Middle frontal gyrus (tissue), 1 donor: Measurements from ENCODE around the gene CXCR5.
A peak's percentile ranks its signal among the peaks of the same experiment; 100 is the strongest.

Experiments used
- DNase-seq: peaks from one replicate; pipeline ENCODE4 v3.0.0-alpha.2; 2015; ENCODE audit warnings: low spot score; ENCODE audit errors: extremely low spot score

CXCR5 gene

DNA sequence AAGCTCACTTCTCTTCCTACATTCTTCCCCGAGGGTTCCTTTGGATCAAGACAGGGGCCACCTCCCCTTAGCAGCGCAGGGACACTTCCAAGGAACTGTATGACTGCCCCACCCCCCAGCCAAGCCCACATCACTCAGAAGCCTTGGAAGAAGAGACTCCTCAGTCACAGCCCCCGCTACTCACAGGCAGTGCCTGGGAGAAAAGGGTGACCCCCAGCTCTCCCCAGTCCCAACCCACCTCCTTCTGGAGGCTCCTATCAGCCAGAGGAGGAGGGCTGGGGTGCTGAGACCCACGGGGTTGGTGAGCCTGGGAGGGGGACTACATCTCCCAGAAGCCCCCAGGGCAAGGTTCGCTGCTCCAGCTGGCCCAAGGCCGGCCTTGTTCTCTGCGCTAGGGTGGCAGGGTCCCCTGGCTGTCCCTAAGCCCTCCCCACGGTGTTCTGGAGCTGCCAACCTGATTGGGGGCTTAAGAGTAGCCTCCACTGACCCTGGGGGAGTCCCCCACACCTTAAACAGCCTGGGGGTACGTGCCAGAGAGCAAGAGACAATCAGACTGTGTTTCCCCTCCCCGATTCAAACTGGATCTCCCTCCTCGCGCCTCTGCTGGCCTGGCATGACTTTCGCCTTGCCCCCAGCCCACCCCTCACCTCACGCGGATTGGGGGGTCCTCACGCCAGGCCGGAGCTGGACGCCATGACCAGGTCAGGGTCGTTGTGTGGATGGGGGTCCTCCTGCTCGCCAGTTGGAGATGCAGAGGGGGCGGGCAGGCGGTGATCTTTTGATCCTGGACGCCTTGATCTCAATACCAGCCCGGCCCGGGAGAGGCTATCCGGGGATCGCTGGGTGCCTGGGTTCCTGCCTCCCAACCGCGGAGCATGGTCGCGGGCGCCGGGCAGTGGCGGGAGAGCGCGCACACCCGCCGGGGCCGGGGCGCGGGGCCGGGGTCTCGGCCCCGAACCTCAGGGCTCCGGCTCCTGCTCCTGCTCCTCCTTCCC is 41.2 kb downstream of the CXCR5 start:
- DNase-seq = no peak

DNA sequence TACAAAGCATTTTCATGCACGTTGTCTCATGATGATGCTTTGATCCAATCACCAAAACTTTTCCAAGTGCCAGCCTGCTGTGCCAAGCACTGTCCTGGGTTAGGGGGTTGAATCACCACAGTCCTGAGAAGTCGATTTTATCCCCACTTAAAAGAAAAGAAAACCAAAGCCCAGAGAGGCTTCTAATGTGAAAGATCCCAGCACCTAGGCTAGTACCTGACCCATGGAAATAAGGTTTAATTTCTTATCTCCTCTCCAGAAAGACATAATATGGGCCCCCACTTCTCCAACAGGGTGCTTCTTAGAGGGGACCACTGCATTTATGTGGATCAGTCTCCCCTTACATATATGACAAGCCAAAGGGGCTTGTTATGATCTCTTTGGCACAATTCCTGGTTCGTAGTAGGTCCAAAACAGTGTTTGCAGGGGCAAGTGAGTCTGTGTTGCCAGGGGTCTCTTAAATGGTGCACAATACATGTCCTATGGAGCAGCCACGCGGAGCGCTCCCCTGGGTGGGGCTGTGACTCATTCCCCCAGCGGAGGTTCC is 43.9 kb downstream of the CXCR5 start:
- no peak for DNase-seq

DNA sequence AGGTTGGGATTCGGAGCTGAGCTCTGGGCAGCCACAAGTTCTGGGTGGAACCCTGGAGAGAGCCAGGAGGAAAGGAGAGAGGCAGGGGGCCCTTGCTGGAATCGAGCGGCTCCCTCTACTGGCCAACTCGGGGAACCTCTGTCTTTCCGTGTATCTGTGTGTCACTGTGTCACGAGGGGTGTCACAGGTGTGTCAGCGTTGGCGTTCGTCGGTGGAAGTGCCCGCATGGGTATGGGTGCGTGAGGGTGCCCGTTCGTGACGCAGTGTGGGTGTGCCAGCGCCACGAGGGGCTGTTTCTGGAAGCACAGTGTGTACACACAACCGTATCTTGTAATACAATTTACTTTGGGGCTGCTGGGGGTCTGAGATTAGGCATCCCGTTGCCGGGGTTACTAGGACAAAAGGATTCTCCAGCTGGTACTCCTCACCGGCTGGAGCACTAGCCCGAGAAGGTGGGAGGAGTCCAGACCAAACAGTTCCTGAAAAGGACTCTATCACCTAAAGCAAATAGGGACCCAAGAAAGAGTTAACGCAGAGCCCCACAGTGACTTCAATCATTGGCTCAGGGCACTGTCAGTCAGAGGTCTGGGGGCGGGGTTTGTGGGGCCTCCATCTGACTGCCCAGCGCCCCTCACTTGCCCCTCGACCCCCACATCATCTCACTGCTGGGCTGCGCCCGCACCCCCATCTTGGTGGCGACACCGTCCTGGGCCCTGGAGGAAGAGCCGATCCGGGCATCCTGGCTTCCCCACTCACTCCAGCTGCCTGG is 44.6 kb downstream of the CXCR5 start:
- peak; percentile 80 for DNase-seq

DNA sequence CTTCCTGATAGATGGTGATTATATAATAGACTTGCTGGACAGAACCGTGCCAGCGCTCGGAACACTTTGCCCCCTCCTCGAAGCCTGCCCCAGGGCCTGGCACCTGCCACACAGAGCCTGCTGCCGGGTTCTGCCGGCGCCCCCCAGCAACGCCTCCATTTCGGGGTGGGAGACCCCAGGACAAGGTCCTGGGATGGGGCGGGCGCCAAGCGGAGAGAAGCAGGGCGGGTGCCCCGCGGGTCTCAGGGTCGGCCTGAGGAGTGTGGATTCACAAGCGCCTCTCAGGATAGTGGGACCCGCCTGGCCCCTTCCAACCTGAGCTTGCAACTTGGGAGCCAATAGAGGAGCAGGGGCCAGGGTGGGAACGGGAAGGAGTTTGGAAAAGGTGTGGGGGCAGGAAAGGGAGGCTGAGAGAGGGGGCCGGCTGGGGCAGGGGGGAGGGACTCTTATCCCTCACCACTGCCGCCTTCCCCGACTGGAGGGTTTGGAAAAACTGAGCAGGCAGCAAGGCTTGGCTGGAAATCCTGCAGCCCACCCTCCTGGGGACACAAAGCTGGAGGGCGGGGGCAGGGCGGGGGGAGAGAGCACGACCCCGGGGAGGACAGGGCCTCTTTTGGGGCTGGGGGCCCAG is 45.3 kb downstream of the CXCR5 start:
- DNase-seq = no peak

DNA sequence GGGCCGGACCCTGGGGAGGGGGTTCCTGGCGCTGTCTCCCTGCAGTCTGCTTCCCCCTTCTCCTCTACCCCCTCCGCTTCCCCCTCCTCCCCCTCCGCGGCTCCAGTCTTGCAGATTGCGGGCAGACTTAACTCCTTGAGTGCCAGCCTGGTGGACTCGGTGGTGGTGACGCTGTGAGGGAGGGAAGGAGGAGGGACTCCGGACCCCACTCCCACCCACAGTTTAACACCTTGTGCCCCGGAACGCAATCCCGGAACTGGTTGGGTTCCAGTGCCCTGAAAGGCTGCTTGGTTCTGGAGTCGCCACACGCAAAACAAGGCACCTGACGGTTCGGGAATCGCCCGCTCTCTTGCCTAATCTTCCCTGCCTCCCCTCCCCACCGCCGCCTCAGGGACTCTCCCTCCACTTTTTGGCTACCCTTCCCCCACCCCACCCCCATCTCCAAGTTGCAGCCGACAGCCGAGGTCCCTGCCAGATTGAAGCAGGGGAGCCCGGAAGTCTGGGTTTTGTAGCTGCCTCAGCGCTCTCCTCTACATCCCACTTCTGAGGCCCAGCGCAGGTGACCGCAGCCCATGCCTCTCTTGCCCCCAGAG is 45.9 kb downstream of the CXCR5 start:
- peak; percentile 79 for DNase-seq

DNA sequence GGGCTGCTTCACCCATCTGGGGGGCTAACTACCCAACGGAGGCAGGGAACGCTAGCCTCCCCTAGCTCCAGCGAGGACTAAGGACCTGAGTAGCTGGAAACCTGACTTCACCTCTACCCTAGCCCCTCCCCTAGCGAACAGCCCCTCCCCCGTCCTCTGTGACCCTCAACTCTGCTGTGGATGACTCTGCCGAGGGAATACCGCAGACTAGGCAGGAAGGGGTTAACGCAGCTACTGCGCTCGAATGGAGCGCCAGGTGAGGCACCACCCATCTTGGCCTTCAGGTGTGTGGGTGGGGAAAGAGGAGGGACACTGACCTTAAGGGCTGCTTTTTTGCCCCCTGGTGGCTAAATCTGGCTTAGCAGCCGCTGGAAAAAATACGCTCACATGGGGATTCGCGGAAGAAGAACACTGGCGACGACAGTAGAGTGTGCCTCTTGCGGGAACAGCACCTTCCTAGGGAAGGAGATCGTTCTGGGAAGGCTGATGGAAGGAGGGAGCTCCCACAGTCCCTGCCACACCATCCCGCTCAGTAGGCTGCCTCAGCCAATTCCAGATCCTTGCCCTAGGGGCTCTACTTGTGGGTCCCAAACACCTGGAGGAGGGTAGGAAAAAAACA is 46.5 kb downstream of the CXCR5 start:
- DNase-seq = peak; percentile 73

DNA sequence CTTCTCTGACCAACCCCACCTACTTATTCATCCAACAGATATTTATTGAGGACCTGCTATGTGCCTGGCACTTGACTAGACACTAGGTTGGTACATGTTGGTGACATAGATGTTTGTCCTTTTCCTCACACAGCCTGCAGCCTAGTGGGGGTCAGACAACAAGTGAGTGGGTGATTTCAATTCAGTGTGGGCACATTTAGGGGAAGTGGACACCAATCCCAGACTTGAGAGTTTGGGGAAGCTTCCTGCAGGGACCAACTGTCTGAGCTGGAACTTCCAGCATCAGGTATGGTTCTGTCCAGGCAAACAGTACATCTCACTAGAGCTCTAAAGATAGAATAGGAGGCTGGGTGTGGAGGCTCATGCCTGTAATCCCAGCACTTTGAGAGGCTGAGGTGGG is 47.9 kb downstream of the CXCR5 start:
- no peak for DNase-seq

DNA sequence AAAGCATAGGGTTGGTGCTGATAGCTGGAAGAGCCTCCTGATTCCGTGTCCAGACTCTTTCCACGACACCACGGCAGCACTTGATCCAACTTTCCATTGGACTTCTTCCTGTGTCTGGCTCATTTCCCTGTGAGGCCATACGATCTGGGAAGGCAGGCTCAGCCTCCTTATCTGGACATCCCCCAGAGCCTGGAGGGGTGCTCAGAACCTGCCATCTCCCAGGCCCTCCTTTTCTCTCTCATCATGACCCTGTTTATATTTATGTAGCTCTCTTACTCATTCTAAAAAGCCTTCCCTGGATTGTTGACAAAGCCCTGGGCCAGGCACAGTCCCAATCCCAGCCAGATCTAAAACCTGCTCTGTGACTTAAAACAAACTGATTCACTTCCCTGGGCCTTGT is 49.8 kb downstream of the CXCR5 start:
- no peak for DNase-seq

DNA sequence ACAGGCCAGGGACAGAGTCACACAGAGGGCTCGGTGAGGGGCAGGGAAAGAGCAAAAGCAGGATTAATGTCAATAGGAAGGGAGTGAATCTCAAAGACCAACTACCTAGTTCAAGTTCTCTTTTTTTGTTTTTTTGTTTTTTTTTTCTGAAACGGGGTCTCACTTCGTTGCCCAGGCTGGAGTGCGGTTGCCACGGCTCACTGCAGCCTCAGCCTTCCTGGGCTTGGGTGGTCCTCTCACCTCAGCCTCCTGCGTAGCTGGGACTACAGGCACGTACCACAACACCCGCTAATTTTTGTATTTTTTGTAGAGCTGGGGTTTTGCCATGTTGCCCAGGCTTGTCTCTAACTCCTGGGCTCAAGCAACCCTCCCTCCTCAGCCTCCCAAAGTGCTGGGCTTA is 51.7 kb downstream of the CXCR5 start:
- DNase-seq = no peak

DNA sequence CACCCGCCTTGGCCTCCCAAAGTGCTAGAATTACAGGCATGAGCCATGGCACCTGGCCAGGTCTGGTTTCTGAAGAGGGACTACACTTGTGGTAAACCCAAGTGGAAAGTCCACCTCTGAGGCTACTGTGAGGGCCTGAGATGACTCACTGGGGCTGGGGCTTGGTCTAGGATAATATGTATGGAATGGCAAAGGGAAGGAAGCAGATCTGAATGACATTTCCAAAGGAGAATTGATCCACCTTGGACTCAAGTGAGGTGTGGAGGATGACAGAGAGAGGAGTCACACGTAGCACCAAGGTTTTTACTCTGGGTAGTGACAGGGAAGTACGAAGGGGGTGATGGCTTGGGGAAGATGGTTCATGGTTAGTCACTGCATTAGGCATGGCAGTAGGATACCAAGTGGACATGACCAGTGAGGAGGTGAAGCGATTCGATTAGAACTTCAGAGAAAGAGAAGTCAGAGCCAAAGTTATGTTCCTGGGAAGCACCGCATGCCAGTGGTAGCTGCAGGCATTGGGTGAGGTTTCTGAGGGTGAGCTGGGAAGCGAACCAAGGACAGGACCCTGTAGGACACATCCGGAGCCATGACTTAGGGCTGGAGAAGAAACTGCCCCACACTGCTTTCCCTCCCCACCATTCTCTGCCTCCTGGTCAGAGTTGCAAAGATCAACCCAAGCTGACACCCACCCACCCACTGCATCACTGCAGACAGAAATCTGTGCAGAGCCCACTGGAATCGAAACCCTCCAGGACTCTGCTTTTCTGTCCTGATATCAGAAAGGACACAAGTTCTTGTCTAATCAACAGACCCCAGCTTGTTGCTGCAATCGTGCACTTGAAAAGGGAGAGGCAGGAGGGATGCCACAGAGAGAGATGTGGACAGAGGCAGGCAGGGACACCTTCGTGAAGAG is 55.1 kb downstream of the CXCR5 start:
- DNase-seq = no peak

DNA sequence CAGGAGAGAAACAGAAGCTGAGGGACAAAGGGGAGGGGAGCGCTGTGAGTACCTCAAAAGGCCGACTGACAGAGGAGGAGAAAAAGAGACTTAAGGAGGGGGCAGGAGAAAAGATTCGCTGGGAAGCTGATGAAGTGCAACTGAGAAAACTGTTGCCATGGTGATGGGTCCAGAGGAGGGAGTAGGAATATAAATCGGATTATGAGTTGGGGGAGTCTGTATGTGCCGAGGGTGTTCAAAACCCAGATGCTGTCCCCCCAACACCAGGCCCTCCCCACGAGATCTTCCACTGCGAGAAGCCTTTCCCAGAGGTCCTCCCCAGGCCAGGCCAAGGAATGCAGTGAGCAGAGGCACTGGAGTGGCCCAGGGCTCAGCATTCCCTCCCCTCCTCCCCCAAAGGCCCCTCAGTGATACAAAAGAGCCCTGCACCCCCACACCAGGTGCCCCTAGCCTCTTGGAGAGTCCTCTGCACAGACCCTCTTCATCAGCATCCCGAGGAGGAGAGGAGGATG is 55.8 kb downstream of the CXCR5 start:
- no peak for DNase-seq

DNA sequence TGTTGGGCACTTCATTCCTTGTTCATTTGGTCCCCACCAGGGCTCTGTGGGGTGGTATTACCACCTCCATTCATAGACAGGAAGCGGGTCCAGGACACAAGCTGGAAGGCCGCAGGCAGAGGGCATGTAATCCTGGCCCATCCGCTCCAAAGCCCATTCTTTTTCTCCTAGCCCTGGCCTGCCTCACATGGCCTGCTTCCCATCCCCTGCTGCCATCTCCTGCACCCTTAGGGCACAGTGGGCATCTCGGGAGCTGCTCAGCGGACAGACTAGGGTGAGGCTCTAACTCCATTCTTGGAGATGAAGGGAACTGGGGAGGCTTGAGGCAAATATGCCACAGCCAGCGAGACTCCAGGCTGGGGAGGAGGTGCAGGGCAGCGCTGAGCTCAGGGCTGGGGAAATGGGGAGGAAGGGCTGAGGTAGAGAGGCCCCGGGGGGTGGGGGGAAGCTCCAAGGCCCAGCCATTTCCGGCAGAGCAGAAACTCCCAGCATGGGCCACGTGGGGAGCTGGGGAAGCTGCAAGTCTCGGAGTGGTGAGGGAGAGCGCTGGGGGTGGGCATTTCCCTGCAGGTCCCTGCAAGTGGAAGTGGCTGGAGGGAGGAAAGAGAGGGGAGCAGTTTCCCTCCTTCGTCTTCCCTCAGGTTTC is 56.4 kb downstream of the CXCR5 start:
- no peak for DNase-seq

DNA sequence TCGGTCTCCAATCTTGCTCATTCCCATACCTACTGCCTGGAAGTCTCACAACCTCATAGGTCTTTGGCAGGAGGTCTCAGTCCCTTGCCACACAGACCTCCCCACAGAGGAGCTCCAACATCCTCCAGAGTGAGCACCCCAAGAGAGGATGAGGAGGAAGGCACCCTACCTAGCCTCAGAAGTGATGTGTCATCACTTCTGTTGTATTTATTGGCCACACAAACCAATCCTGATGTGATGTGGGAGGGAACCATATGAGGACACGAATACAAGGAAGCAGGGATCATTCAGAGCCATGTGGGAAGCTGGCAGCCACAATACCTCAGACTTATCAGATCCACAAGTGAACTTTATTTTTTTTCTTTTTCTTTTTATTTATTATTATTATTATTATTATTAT is 63.4 kb downstream of the CXCR5 start:
- no peak for DNase-seq
